Natural killer cell treated with Interleukin-12 subunit alpha and Interleukin-12 subunit beta and Interleukin-15 and Interleukin-18, amount 100 ng/mL, for 72 hours (primary cell): ENCODE results near the gene AIRE. TPM values are rescaled to one million over a fixed set of nuclear protein-coding genes. Genes with fewer than 3 reads are reported as not detected.
A peak's percentile ranks its signal among the peaks of the same experiment; 100 is the strongest.

Source experiments
- ATAC-seq, 2 donors: fragments of 150-1000 bp; cut with Tn5 transposase in 1 of 2; sonication (Bioruptor Pico), chemical (Tn5 transposase) in 1 of 2; 2 replicates each; pipeline ENCODE4 v1.10.0; 2021
- DNase-seq: peaks from one replicate; pipeline ENCODE4 v3.0.0; 2022; ENCODE audit warnings: low spot score
- H3K27ac Mint-ChIP-seq, 2 donors: 1 replicate in 1 of 2; 2 replicates in 1 of 2; pipeline ENCODE4 v1.8.0; 2022; ENCODE audit warnings: mixed read lengths in 2 of 2, mild to moderate bottlenecking in 1 of 2, moderate library complexity in 1 of 2
- H3K27me3 Mint-ChIP-seq, 2 donors: 1 replicate in 1 of 2; 2 replicates in 1 of 2; pipeline ENCODE4 v1.8.0; 2022; ENCODE audit warnings: mixed read lengths in 2 of 2
- H3K36me3 Mint-ChIP-seq: one replicate; pipeline ENCODE4 v1.8.0; 2022; ENCODE audit warnings: mixed read lengths
- H3K4me1 Mint-ChIP-seq, 2 donors: 1 replicate in 1 of 2; 2 replicates in 1 of 2; pipeline ENCODE4 v1.8.0; 2022; ENCODE audit warnings: low read depth in 2 of 2, mixed read lengths in 2 of 2, mild to moderate bottlenecking in 1 of 2
- H3K4me3 Mint-ChIP-seq: one replicate; pipeline ENCODE4 v1.8.0; 2022; ENCODE audit warnings: mixed read lengths
- H3K9me3 Mint-ChIP-seq: 2 replicates; pipeline ENCODE4 v1.8.0; 2022; ENCODE audit warnings: mixed read lengths
- total RNA-seq, 2 donors: library from RNA; stranded (reverse); gene quantifications; one replicate each; pipeline ENCODE4 v1.2.3, GENCODE V29; 2022

AIRE gene
- total RNA-seq, 2 donors from 2014 or later: not detected

- H3K4me1 Mint-ChIP-seq: no peaks in the 10 kb centered on the region
- H3K4me3 Mint-ChIP-seq: no peak overlapping the region
- H3K9me3 Mint-ChIP-seq: no peaks in the 10 kb centered on the region
- no peaks in the 10 kb centered on the region for H3K27me3 Mint-ChIP-seq
- no peak for ATAC-seq
- H3K36me3 Mint-ChIP-seq: no peaks in the 10 kb centered on the region
- no peak for DNase-seq
- H3K27ac Mint-ChIP-seq: no peak overlapping the region
These were observed 24.7 kb upstream of the AIRE start for GRCh38 chr21:44260791-44261631.

DNA sequence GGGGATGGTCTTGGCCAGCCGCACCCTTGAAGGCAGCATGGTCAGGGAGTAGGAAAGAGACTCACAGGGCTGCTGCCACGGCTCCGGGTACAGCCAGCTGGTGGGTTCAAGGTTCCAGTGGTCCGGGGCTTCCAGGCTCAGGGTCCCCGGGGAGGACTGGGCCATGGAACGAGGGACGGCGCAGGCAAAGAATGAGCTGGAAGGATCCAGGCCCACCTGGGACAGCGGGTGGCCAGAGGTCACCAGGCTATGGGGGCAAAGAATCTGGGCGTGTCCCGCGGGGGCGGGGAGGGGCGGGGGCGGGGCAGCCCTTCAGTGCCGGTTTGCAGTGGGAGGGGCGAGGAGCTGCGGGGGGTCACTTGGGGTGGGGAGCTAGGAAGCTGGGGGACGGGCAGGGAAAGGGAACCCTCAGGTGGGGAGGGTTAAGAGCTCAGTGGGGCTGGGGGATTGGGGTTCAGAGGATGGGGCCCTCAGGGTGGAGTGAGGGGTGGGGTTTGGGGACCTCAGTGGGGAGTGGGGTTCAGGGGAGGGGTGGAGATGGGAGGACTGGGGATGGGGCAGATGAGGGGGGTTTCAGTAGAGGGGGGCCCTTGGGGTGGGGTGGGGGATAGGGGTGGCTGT is 23.9 kb upstream of the AIRE start, which contains the start of gene DNMT3L:
Gene DNMT3L (minus strand): TSS at position 223 of the 621 bp plus-strand sequence. CDS start 638 bp downstream, outside the sequence.
- Mint-ChIP-seq H3K27ac (no peak within 1 kb of the TSS), H3K4me3 (no peak within 1 kb of the TSS), H3K27me3 (no peaks in the 10 kb centered on the region), H3K9me3 (no peaks in the 10 kb centered on the region), H3K36me3 (no peaks in the 10 kb centered on the region), H3K4me1 (no peaks in the 10 kb centered on the region)
- ATAC-seq (no peak), DNase-seq (no peak)

DNA sequence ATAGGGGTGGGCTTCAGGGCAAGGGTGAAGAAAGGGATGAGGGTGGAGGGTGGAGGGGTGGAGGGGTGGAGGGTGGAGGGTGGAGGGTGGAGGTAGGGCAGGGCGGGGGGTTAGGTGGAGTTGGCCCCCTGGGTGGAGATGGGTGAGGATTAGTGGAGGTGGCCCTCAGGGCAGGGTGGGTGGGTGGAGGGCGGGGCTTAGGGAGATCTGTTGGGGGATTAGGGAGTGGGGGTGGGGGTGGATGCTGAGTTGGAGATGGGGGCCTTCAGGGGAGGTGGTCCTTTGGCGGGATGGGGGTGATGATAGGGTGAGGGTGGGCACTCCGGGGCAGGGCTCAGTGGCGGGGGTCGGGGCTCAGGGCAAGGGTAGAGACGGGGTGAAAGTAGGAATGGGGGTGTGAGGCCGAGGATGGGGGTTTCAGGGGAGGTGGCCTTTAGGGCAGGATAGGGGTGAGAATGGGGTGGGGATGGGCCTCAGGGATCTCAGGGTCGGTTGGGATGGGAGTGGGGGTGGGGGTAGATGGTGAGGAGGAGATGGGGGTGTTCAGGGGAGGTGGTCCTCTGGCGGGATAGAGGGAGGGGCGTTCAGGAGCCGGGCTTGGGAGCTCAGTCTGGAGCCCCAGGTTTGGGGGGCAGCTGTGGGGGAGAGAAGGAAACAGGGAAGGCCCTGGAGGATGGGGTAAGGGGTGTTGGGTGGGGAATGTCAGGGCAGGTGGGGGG is 23.2 kb upstream of the AIRE start:
- ATAC-seq: no peak
- Mint-ChIP-seq H3K27ac (no peak overlapping the region), H3K4me3 (no peak overlapping the region), H3K27me3 (no peaks in the 10 kb centered on the region), H3K4me1 (no peaks in the 10 kb centered on the region), H3K36me3 (no peaks in the 10 kb centered on the region), H3K9me3 (no peaks in the 10 kb centered on the region)
- no peak for DNase-seq

GRCh38 chr21:44263221-44263760 is 22.4 kb upstream of the AIRE start:
- no peak overlapping the region for H3K4me3 Mint-ChIP-seq
- no peaks in the 10 kb centered on the region for H3K9me3 Mint-ChIP-seq
- no peaks in the 10 kb centered on the region for H3K27me3 Mint-ChIP-seq
- no peaks in the 10 kb centered on the region for H3K36me3 Mint-ChIP-seq
- DNase-seq (no peak), ATAC-seq (peak in 1 of 2 donors; percentile 22)
- no peaks in the 10 kb centered on the region for H3K4me1 Mint-ChIP-seq
- no peak overlapping the region for H3K27ac Mint-ChIP-seq

DNA sequence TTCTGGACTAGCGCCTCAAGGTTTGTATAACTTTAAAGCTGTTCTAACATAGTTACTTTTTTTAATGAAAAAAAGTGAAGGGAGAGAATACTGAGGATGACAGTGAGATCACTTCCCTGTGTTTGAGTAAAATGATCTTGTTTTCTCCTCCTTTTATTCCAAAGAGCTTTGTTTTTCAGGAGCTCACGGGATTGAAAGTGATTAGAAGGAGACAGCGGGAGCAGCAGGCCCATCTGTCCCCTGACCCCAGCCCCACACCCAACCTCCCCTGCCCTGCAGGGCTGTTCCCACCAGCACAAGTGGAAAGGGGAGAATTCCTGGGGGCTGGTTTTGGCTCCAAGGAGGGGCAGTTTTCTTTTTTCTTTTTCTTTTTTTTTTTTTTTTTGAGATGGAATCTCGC is 21.9 kb upstream of the AIRE start:
- Mint-ChIP-seq H3K27ac (no peak overlapping the region), H3K36me3 (no peaks in the 10 kb centered on the region), H3K4me1 (no peaks in the 10 kb centered on the region), H3K27me3 (no peaks in the 10 kb centered on the region), H3K9me3 (no peaks in the 10 kb centered on the region), H3K4me3 (no peak overlapping the region)
- DNase-seq (no peak), ATAC-seq (no peak)

- no peak overlapping the region for H3K4me3 Mint-ChIP-seq
- H3K4me1 Mint-ChIP-seq: no peaks in the 10 kb centered on the region
- H3K36me3 Mint-ChIP-seq: no peaks in the 10 kb centered on the region
- H3K9me3 Mint-ChIP-seq: no peaks in the 10 kb centered on the region
- DNase-seq (no peak), ATAC-seq (peak; percentile 11 to 13)
- H3K27me3 Mint-ChIP-seq: peaks cover 0 to 5% of the 10 kb centered on the region in 2 donors
- no peak overlapping the region for H3K27ac Mint-ChIP-seq
These were observed 19.9 kb upstream of the AIRE start for GRCh38 chr21:44265734-44266270.

- DNase-seq: no peak
- H3K27ac Mint-ChIP-seq: no peak overlapping the region
- no peak for ATAC-seq
- H3K27me3 Mint-ChIP-seq: peaks cover 0 to 5% of the 10 kb centered on the region in 2 donors
- no peak overlapping the region for H3K4me3 Mint-ChIP-seq
- no peaks in the 10 kb centered on the region for H3K36me3 Mint-ChIP-seq
- no peaks in the 10 kb centered on the region for H3K9me3 Mint-ChIP-seq
- H3K4me1 Mint-ChIP-seq: no peaks in the 10 kb centered on the region
These were observed 18.0 kb upstream of the AIRE start for GRCh38 chr21:44267655-44268142.

- H3K27me3 Mint-ChIP-seq: peaks cover 0 to 5% of the 10 kb centered on the region in 2 donors
These were observed 16.6 kb upstream of the AIRE start for GRCh38 chr21:44269090-44269489.

DNA sequence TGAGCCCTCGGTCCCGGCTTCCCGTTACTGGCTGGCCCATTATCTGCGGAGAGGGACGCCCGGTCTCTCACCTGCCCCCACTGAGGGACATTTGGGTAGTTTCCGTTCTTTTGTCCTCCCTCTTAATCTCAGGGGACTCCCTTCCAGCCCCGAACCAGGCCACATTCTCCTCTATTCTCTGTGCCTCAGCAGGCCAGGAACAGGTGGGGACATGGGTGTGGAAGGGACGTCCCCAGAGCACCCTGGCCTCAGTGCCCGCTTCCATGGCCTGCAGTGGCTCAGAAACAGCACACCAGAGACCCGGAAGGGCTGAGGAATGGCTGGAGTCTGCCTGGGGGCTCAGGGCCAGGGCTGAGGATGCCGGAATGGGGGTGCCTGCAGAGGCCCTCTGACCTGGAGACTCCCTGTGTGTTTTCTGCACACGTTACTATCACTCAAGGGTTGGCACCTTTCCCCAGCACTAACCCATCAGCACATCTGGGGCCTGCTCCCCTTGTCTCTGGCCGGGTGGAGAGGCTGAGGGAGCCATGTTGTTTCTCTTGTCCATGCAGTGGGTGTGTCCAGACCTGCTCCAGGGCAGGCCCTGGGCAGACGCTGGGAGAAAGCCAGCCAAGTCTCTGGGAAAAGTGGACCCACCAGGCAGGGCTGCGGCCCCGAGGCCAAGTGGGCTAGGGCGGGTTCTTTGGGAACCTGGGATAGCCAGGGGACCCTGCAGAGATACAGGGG is 14.0 kb upstream of the AIRE start:
- Mint-ChIP-seq H3K4me1 (no peaks in the 10 kb centered on the region), H3K4me3 (no peak overlapping the region), H3K36me3 (no peaks in the 10 kb centered on the region), H3K9me3 (no peaks in the 10 kb centered on the region), H3K27me3 (peaks cover 3 to 5% of the 10 kb centered on the region in 2 donors), H3K27ac (no peak overlapping the region)
- no peak for ATAC-seq
- DNase-seq: no peak

More at GRCh38 chr21:44269090-44269489, 16.6 kb upstream of the AIRE start:
- no peaks in the 10 kb centered on the region for H3K4me1 Mint-ChIP-seq
- H3K36me3 Mint-ChIP-seq: no peaks in the 10 kb centered on the region
- H3K9me3 Mint-ChIP-seq: no peaks in the 10 kb centered on the region
- no peak for ATAC-seq
- H3K27ac Mint-ChIP-seq: no peak overlapping the region
- DNase-seq: no peak
- no peak overlapping the region for H3K4me3 Mint-ChIP-seq

DNA sequence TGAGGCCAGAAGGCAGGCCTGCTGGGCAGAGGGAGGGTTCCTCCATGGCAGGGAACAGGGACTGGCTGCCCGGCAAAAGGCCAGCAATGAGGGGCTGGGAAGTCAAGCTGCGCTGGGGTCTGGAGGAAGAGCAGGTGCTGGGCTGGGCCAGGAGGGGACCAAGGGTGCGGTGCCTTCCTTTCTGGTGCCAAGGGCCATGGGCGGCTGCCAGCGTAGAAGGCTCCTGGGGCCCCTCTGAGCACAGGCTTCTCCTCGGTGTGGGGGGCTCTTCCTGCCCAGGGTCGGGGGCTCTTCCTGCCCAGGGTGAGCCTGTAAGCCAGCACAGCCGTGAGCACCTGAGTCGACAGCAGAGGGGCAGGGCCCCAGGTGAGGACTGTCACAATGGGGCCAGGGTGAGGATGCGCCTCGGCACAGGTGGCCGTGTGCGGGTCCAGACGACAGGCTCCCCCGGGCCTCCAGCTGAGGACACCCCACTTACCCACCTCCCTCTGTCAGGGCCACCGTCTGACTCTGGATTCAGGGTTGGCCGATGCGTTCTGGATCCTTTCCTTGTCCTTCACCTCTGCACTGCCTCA is 13.3 kb upstream of the AIRE start:
- no peaks in the 10 kb centered on the region for H3K9me3 Mint-ChIP-seq
- peaks cover 3 to 5% of the 10 kb centered on the region in 2 donors for H3K27me3 Mint-ChIP-seq
- no peaks in the 10 kb centered on the region for H3K36me3 Mint-ChIP-seq
- ATAC-seq: peak; percentile 9 to 15
- H3K27ac Mint-ChIP-seq: no peak overlapping the region
- no peak for DNase-seq
- no peak overlapping the region for H3K4me3 Mint-ChIP-seq
- H3K4me1 Mint-ChIP-seq: no peaks in the 10 kb centered on the region

DNA sequence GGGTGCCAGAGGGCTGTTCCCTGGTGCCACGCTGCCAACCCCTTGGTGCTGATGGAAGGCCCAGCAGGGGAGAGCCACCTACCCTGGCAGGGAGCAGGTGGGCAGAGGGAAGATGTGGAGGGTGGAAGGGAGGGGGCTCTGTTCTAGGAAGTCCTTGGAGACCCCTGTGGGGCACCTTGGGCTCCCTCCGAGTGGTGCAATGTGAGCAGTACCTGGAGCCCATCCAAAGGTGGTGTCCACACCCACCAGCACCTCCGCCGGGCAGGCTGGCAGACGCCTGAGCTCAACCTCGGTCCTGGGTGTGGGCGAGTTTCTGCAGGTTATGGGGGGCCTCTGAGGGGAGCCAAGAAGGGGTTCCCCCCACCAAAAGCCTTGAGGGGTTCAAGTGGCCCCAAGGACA is 12.6 kb upstream of the AIRE start:
- Mint-ChIP-seq H3K36me3 (no peaks in the 10 kb centered on the region), H3K4me3 (no peak overlapping the region), H3K27ac (no peak overlapping the region), H3K9me3 (no peaks in the 10 kb centered on the region), H3K4me1 (no peaks in the 10 kb centered on the region), H3K27me3 (peaks cover 3 to 5% of the 10 kb centered on the region in 2 donors)
- no peak for ATAC-seq
- no peak for DNase-seq

DNA sequence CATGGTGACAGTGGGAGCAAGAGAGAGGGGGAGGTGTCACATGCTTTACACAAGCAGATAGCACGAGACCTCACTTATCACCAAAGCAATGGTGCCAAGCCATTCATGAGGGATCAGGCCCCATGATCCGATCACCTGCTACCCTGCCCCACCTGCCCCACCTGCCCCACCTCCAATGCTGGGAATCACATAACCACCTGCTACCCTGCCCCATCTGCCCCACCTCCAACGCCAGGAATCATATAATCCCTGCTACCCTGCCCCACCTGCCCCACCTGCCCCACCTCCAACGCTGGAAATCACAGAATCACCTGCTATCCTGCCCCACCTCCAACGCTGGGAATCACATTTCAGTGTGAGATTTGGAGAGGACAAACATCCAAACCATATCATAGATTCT is 10.6 kb upstream of the AIRE start:
- ATAC-seq: peak in 1 of 2 donors; percentile 20
- Mint-ChIP-seq H3K27me3 (peaks cover 0 to 3% of the 10 kb centered on the region in 2 donors), H3K4me3 (no peak overlapping the region), H3K9me3 (no peaks in the 10 kb centered on the region), H3K4me1 (no peaks in the 10 kb centered on the region), H3K27ac (no peak overlapping the region), H3K36me3 (no peaks in the 10 kb centered on the region)
- no peak for DNase-seq
